Liver (tissue), 9 donors: ENCODE results near the gene DCDC1. TPM values are rescaled to one million over a fixed set of nuclear protein-coding genes. Genes with fewer than 3 reads are reported as not detected.

Source experiments
- DNase-seq: peaks from one replicate; pipeline ENCODE4 v3.0.0-alpha.2; 2017; ENCODE audit warnings: low spot score
- H3K27ac ChIP-seq, 2 donors: one replicate each; pipeline ENCODE4 v1.7.0; 2013; ENCODE audit warnings: inconsistent platforms in 2 of 2, low read length in 2 of 2, control low read depth in 1 of 2, low read depth in 1 of 2, mild to moderate bottlenecking in 1 of 2
- H3K27me3 ChIP-seq, 4 donors: one replicate each; pipeline versions ENCODE4 v1.6.1 to v1.7.0; 2013; ENCODE audit warnings: low read length in 3 of 4, inconsistent platforms in 1 of 4, mild to moderate bottlenecking in 1 of 4, moderate library complexity in 1 of 4; ENCODE audit not compliant: control insufficient read depth in 4 of 4, insufficient read depth in 4 of 4
- H3K36me3 ChIP-seq, 4 donors: one replicate each; pipeline versions ENCODE4 v1.6.1 to v1.7.0; 2013; ENCODE audit warnings: low read length in 3 of 4, mild to moderate bottlenecking in 3 of 4, low read depth in 1 of 4, moderate library complexity in 1 of 4; ENCODE audit not compliant: control insufficient read depth in 4 of 4, insufficient read depth in 3 of 4
- H3K4me1 ChIP-seq, 4 donors: one replicate each; pipeline versions ENCODE4 v1.6.1 to v1.7.0; 2013; ENCODE audit warnings: low read length in 3 of 4, mild to moderate bottlenecking in 3 of 4, moderate library complexity in 1 of 4; ENCODE audit not compliant: control insufficient read depth in 4 of 4, insufficient read depth in 4 of 4
- H3K4me3 ChIP-seq, 3 donors: one replicate each; pipeline versions ENCODE4 v1.6.1 to v1.7.0; 2013; ENCODE audit warnings: low read length in 3 of 3, control low read depth in 1 of 3, low read depth in 1 of 3, mild to moderate bottlenecking in 1 of 3
- H3K9ac ChIP-seq, 2 donors: one replicate each; pipeline ENCODE4 v1.7.0; 2013; ENCODE audit warnings: low read length in 2 of 2, mild to moderate bottlenecking in 2 of 2, moderate library complexity in 2 of 2, control low read depth in 1 of 2, low read depth in 1 of 2
- H3K9me3 ChIP-seq, 4 donors: one replicate each; pipeline versions ENCODE4 v1.6.1 to v1.7.0; 2013; ENCODE audit warnings: low read length in 3 of 4; ENCODE audit not compliant: control insufficient read depth in 4 of 4
- EGR1 ChIP-seq, 2 donors: IDR thresholded peaks; 2 replicates each; pipeline ENCODE4 v1.6.1; 2016 to 2018; ENCODE audit warnings: antibody characterized with exemption in 2 of 2, low read depth in 2 of 2
- FOXA1 ChIP-seq: IDR thresholded peaks from 2 replicates; pipeline ENCODE4 v1.6.1; 2016; ENCODE audit warnings: antibody characterized with exemption
- FOXA2 ChIP-seq: IDR thresholded peaks from 2 replicates; pipeline ENCODE4 v1.6.1; 2016; ENCODE audit warnings: antibody characterized with exemption
- GABPA ChIP-seq, 2 donors: IDR thresholded peaks in 1 of 2; conservative IDR thresholded peaks in 1 of 2; 2 replicates each; pipeline ENCODE4 v1.6.1; 2016; ENCODE audit warnings: antibody characterized with exemption in 2 of 2, mild to moderate bottlenecking in 1 of 2, moderate library complexity in 1 of 2
- HNF4A ChIP-seq, 2 donors: conservative IDR thresholded peaks; 2 replicates each; pipeline ENCODE4 v1.6.1; 2016; ENCODE audit warnings: antibody characterized with exemption in 2 of 2, mild to moderate bottlenecking in 2 of 2
- HNF4G ChIP-seq: IDR thresholded peaks from 2 replicates; pipeline ENCODE4 v1.6.1; 2016; ENCODE audit warnings: antibody characterized with exemption
- JUND ChIP-seq, 2 donors: IDR thresholded peaks; 2 replicates each; pipeline ENCODE4 v1.6.1; 2016; ENCODE audit warnings: antibody characterized with exemption in 2 of 2
- NR2F2 ChIP-seq: IDR thresholded peaks from 2 replicates; pipeline ENCODE4 v1.6.1; 2016; ENCODE audit warnings: antibody characterized with exemption
- RAD21 ChIP-seq, 2 donors: IDR thresholded peaks; 2 replicates each; pipeline ENCODE4 v1.6.1; 2016; ENCODE audit warnings: antibody characterized with exemption in 2 of 2, mild to moderate bottlenecking in 2 of 2
- RXRA ChIP-seq, 2 donors: IDR thresholded peaks; 2 replicates each; pipeline ENCODE4 v1.6.1; 2017 to 2018; ENCODE audit warnings: antibody characterized with exemption in 2 of 2, mild to moderate bottlenecking in 1 of 2
- SP1 ChIP-seq: IDR thresholded peaks from 2 replicates; pipeline ENCODE4 v1.6.1; 2018; ENCODE audit warnings: antibody characterized with exemption, mild to moderate bottlenecking
- TAF1 ChIP-seq: conservative IDR thresholded peaks from 2 replicates; pipeline ENCODE4 v1.6.1; 2016; ENCODE audit warnings: antibody characterized with exemption, mild to moderate bottlenecking
- YY1 ChIP-seq: IDR thresholded peaks from 2 replicates; pipeline ENCODE4 v1.6.1; 2016; ENCODE audit warnings: antibody characterized with exemption, mild to moderate bottlenecking
- WGBS: extraction: QIAGEN DNeasy Blood & Tissue Kit; methylation state at CpG from one replicate; pipeline ENCODE4 v1.1.7; 2013; 5-methylcytosine and 5-hydroxymethylcytosine counted together
- polyA plus RNA-seq, 2 donors: library from polyadenylated mRNA; stranded (reverse) in 1 of 2; unstranded in 1 of 2; fragments of 200-250 nt in 1 of 2; fragments of >200 nt in 1 of 2; fragmentation: Nextera tagmentation in 1 of 2; extraction: Ambion mirVana in 1 of 2; gene quantifications; one replicate each; pipeline versions ENCODE4 v1.2.1 to v1.2.3, GENCODE V29; 2013 to 2015
- total RNA-seq, 2 donors: library from RNA; depleted of rRNA; stranded (reverse); fragments of >200 nt; gene quantifications; one replicate each; pipeline ENCODE4 v1.2.3, GENCODE V29; 2014
- TF ChIP-seq, protein P1 (sequence below): IDR thresholded peaks from 2 replicates; pipeline ENCODE4 v1.6.1; 2016; ENCODE audit warnings: antibody characterized with exemption, mild to moderate bottlenecking
- TF ChIP-seq, protein P2 (sequence below): IDR thresholded peaks from 2 replicates; pipeline ENCODE4 v1.6.1; 2016; ENCODE audit warnings: antibody characterized with exemption
- TF ChIP-seq, protein P3 (sequence below): IDR thresholded peaks from 2 replicates; pipeline ENCODE4 v1.6.1; 2016; ENCODE audit warnings: antibody characterized with exemption
- TF ChIP-seq, protein P4 (sequence below): IDR thresholded peaks from 2 replicates; pipeline ENCODE4 v1.6.1; 2016; ENCODE audit warnings: antibody characterized with exemption
- TF ChIP-seq, protein P5 (sequence below): fragments of 150-350 bp; IDR thresholded peaks from 2 replicates; pipeline ENCODE4 v1.5.1; 2017; ENCODE audit warnings: improper control_type of control experiment, low read depth, low read length; ENCODE audit not compliant: missing input control
- donor health status: healthy.
- donor health status: healthy.
- donor health status: healthy.
- donor health status: healthy.
- donor health status: healthy.

The DCDC1 gene
- total and polyA plus RNA-seq, 4 donors: 0.38 to 3.5 (median 2.0) TPM

DNA sequence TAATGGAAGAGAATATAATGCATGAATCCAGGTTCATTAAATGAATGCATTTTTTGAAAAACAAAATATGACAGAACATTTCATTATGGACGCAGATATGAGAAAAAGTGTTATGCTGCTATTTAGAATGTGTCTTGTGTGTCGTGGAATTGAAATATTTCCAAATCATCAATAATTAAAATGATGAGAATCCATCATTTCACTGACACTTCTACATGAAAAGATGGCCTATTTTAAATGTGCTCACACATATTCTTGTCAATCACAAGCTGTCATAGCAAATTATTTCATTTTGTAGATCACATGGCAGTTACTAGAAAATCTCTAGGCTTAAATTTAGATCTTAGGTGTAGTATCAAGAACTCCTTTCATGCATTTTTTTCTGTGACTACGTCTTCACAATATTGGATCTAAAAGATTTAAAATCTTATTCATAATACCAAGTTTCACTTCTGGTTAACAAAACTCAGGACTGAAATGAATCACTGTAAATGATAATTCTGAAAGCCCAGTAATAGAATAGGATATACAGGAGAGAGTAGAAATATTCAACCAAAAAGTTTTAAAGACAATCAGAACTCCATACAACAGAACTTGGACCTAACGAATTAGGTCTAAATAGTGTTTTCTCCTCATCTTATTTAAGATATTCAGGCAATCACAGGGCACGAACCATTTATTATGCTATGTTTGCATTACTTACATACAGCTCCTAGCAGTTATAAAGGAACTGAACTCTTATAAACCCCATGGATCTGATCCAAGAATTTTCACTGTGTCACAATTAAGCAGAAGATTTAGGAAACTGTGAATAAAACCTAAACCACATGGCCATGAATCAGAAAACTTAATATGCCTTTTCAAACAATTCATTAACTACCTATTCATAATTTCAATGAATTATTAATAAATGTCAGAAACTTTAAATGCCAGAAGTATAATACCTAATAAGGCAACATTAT lies 67.7 kb downstream of the DCDC1 start:
- 73% methylated on average over 5 of the region's 5 CpGs for WGBS
- H3K36me3 ChIP-seq: no peaks in the 10 kb centered on the region
- no peak for TF ChIP-seq HNF4A (conservative IDR thresholded peaks at IDR 0.05)
- TF ChIP-seq, protein P1, sequence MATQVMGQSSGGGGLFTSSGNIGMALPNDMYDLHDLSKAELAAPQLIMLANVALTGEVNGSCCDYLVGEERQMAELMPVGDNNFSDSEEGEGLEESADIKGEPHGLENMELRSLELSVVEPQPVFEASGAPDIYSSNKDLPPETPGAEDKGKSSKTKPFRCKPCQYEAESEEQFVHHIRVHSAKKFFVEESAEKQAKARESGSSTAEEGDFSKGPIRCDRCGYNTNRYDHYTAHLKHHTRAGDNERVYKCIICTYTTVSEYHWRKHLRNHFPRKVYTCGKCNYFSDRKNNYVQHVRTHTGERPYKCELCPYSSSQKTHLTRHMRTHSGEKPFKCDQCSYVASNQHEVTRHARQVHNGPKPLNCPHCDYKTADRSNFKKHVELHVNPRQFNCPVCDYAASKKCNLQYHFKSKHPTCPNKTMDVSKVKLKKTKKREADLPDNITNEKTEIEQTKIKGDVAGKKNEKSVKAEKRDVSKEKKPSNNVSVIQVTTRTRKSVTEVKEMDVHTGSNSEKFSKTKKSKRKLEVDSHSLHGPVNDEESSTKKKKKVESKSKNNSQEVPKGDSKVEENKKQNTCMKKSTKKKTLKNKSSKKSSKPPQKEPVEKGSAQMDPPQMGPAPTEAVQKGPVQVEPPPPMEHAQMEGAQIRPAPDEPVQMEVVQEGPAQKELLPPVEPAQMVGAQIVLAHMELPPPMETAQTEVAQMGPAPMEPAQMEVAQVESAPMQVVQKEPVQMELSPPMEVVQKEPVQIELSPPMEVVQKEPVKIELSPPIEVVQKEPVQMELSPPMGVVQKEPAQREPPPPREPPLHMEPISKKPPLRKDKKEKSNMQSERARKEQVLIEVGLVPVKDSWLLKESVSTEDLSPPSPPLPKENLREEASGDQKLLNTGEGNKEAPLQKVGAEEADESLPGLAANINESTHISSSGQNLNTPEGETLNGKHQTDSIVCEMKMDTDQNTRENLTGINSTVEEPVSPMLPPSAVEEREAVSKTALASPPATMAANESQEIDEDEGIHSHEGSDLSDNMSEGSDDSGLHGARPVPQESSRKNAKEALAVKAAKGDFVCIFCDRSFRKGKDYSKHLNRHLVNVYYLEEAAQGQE: no peak
- no peak for TF ChIP-seq FOXA1
- no peak for TF ChIP-seq EGR1 (IDR thresholded peaks at IDR 0.05; ENCODE audit: low read depth in 2 of 2)
- TF ChIP-seq NR2F2: no peak
- TF ChIP-seq RXRA (IDR thresholded peaks at IDR 0.05): no peak
- TF ChIP-seq GABPA (IDR thresholded peaks at IDR 0.05 in 1 of 2, conservative IDR thresholded peaks at IDR 0.05 in 1 of 2): no peak
- no peak for TF ChIP-seq JUND (IDR thresholded peaks at IDR 0.05)
- TF ChIP-seq, protein P2, sequence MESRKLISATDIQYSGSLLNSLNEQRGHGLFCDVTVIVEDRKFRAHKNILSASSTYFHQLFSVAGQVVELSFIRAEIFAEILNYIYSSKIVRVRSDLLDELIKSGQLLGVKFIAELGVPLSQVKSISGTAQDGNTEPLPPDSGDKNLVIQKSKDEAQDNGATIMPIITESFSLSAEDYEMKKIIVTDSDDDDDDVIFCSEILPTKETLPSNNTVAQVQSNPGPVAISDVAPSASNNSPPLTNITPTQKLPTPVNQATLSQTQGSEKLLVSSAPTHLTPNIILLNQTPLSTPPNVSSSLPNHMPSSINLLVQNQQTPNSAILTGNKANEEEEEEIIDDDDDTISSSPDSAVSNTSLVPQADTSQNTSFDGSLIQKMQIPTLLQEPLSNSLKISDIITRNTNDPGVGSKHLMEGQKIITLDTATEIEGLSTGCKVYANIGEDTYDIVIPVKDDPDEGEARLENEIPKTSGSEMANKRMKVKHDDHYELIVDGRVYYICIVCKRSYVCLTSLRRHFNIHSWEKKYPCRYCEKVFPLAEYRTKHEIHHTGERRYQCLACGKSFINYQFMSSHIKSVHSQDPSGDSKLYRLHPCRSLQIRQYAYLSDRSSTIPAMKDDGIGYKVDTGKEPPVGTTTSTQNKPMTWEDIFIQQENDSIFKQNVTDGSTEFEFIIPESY: no peak
- TF ChIP-seq, protein P3, sequence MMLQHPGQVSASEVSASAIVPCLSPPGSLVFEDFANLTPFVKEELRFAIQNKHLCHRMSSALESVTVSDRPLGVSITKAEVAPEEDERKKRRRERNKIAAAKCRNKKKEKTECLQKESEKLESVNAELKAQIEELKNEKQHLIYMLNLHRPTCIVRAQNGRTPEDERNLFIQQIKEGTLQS: no peak
- no peak for TF ChIP-seq HNF4G
- TF ChIP-seq YY1: no peak
- TF ChIP-seq, protein P4, sequence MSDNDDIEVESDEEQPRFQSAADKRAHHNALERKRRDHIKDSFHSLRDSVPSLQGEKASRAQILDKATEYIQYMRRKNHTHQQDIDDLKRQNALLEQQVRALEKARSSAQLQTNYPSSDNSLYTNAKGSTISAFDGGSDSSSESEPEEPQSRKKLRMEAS: no peak
- TF ChIP-seq TAF1: no peak
- TF ChIP-seq, protein P5, sequence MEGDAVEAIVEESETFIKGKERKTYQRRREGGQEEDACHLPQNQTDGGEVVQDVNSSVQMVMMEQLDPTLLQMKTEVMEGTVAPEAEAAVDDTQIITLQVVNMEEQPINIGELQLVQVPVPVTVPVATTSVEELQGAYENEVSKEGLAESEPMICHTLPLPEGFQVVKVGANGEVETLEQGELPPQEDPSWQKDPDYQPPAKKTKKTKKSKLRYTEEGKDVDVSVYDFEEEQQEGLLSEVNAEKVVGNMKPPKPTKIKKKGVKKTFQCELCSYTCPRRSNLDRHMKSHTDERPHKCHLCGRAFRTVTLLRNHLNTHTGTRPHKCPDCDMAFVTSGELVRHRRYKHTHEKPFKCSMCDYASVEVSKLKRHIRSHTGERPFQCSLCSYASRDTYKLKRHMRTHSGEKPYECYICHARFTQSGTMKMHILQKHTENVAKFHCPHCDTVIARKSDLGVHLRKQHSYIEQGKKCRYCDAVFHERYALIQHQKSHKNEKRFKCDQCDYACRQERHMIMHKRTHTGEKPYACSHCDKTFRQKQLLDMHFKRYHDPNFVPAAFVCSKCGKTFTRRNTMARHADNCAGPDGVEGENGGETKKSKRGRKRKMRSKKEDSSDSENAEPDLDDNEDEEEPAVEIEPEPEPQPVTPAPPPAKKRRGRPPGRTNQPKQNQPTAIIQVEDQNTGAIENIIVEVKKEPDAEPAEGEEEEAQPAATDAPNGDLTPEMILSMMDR: no peak
- TF ChIP-seq FOXA2: no peak
- TF ChIP-seq SP1: no peak
- no peak for TF ChIP-seq RAD21 (IDR thresholded peaks at IDR 0.05)
- H3K9ac ChIP-seq: no peak overlapping the region
- no peak for DNase-seq
- no peak overlapping the region for H3K4me3 ChIP-seq
- no peak overlapping the region for H3K27ac ChIP-seq
- H3K4me1 ChIP-seq: no peaks in the 10 kb centered on the region
- H3K9me3 ChIP-seq: no peaks in the 10 kb centered on the region
- H3K27me3 ChIP-seq: peaks cover 0 to 6% (median 0%) of the 10 kb centered on the region in 4 donors
